HepG2 (cell line): ENCODE results near the gene COL2A1. TPM values are rescaled to one million over a fixed set of nuclear protein-coding genes. Genes with fewer than 3 reads are reported as not detected.
"Not testable (repeated sequence)": the region's sequence is repeated elsewhere in the genome, so short reads cannot be mapped to it uniquely, and the experiment has no call there.

Experiments
- ATAC-seq: fragments of 200-7000 bp; cut with Tn5 transposase; 3 replicates; pipeline ENCODE4 v1.9.1; 2020; ENCODE audit warnings: mild to moderate bottlenecking, moderate library complexity
- BruUV-seq: library from RNA; stranded (reverse); fragments of 400-500 nt; replicated peaks from 2 replicates; lab custom pipeline; 2021; lab: Mats Ljungman, UMichigan
- CTCF ChIA-PET: fragments of 300-600 bp; formaldehyde crosslinking; extraction: SDS; loops from one replicate; lab custom pipeline; 2021; ENCODE audit warnings: low total read pairs, inconsistent platforms, low intra/inter-chr PET ratio; lab: Yijun Ruan, JAX
- POLR2A ChIA-PET: fragments of 350-600 bp; sonication (Branson Sonifier 250); formaldehyde crosslinking; loops from one replicate; lab custom pipeline; 2020; ENCODE audit warnings: antibody characterized with exemption, inconsistent platforms; lab: Yijun Ruan, JAX
- DNase-seq: peaks from one replicate; pipeline ENCODE4 v3.0.0-alpha.2; 2015; ENCODE audit warnings: low spot score
- FAIRE-seq: peaks from 3 replicates; lab custom pipeline; 2011; peaks lifted over from hg19 to GRCh38; lab: Jason Lieb, UNC
- H2AFZ ChIP-seq: one replicate; pipeline ENCODE4 v1.6.1; 2011; ENCODE audit warnings: low read length, inconsistent platforms
- H3K27ac ChIP-seq: fragments of 300-600 bp; 3 replicates; pipeline ENCODE4 v1.8.0; 2011; ENCODE audit warnings: mixed run types, mild to moderate bottlenecking, mixed read lengths, low read length, inconsistent platforms; ENCODE audit not compliant: insufficient read depth; ENCODE audit errors: extremely low read length
- H3K27me3 ChIP-seq, 2 experiments: fragments of 200-600 bp in 1 of 2; 2 replicates in 1 of 2; 3 replicates in 1 of 2; pipeline versions ENCODE4 v1.6.0 to v1.8.0; 2011; ENCODE audit warnings: low read length in 2 of 2, mild to moderate bottlenecking in 2 of 2, moderate library complexity in 2 of 2, inconsistent platforms in 1 of 2; ENCODE audit not compliant: insufficient read depth in 2 of 2, control insufficient read depth in 1 of 2
- H3K36me3 ChIP-seq, 2 experiments: fragments of 200-600 bp in 1 of 2; replicated peaks in 1 of 2; 2 replicates in 1 of 2; 3 replicates in 1 of 2; pipeline versions ENCODE4 v1.5.1 to v1.8.0; 2011; ENCODE audit warnings: low read length in 2 of 2, inconsistent platforms in 1 of 2; ENCODE audit not compliant: insufficient read depth in 2 of 2, control insufficient read depth in 1 of 2
- H3K4me1 ChIP-seq: 2 replicates; pipeline ENCODE4 v1.5.1; 2012; ENCODE audit warnings: low read length, inconsistent platforms; ENCODE audit not compliant: insufficient read depth
- H3K4me2 ChIP-seq: 2 replicates; pipeline ENCODE4 v1.6.0; 2011; ENCODE audit warnings: low read depth, low read length, inconsistent platforms
- H3K4me3 ChIP-seq, 3 experiments: fragments of 200-600 bp in 1 of 3; sonication (generic), shearing (Covaris generic) in 1 of 3; replicated peaks in 1 of 3; 2 replicates each; pipeline ENCODE4 v1.5.1; 2011 to 2016; ENCODE audit warnings: low read length in 3 of 3, inconsistent platforms in 2 of 3, low read depth in 2 of 3, mild to moderate bottlenecking in 2 of 3, control low read depth in 1 of 3, mixed read lengths in 1 of 3; ENCODE audit not compliant: insufficient read depth in 1 of 3
- H3K79me2 ChIP-seq: one replicate; pipeline ENCODE4 v1.6.1; 2011; ENCODE audit warnings: low read length, inconsistent platforms; ENCODE audit not compliant: insufficient read depth
- H3K9ac ChIP-seq: 2 replicates; pipeline ENCODE4 v1.6.0; 2011; ENCODE audit warnings: mild to moderate bottlenecking, low read depth, low read length, inconsistent platforms; ENCODE audit not compliant: insufficient read depth
- H3K9me3 ChIP-seq: 2 replicates; pipeline ENCODE4 v1.5.1; 2012; ENCODE audit warnings: mild to moderate bottlenecking, low read length
- H4K20me1 ChIP-seq: 2 replicates; pipeline ENCODE4 v1.6.0; 2011; ENCODE audit warnings: inconsistent platforms, mild to moderate bottlenecking, low read length, moderate library complexity; ENCODE audit not compliant: insufficient read depth
- TEAD3 ChIP-seq: optimal IDR thresholded peaks from 2 replicates; pipeline ENCODE3; 2016; ENCODE audit warnings: borderline replicate concordance
- ZBTB34 ChIP-seq: sonication (generic); formaldehyde crosslinking; IDR thresholded peaks from 2 replicates; pipeline ENCODE4 v1.8.0; 2022; ENCODE audit warnings: mild to moderate bottlenecking, missing genetic modification reagents
- ZNF17 ChIP-seq: sonication (generic); formaldehyde crosslinking; IDR thresholded peaks from 2 replicates; pipeline ENCODE4 v1.5.0; 2020; ENCODE audit warnings: mild to moderate bottlenecking, missing genetic modification reagents
- ZNF567 ChIP-seq: sonication (generic); formaldehyde crosslinking; IDR thresholded peaks from 2 replicates; pipeline ENCODE4 v1.8.1; 2023; ENCODE audit warnings: mild to moderate bottlenecking, missing genetic modification reagents, borderline replicate concordance
- WGBS: methylation state at CpG from one replicate; pipeline ENCODE4 v1.1.6; 2017; ENCODE audit warnings: low lambda C conversion rate; 5-methylcytosine and 5-hydroxymethylcytosine counted together
- in situ Hi-C: cut with HindIII; loops from 2 replicates; pipeline ENCODE4 v1.10.0; 2017; ENCODE audit warnings: low pct_unique_long_range_greater_than_20kb; ENCODE audit not compliant: extremely low pct_ligation_motif_present
- intact Hi-C: fragments of 100-400 bp; cut with micrococcal nuclease; formaldehyde crosslinking; loops from one replicate; pipeline ENCODE4 v1.10.0; 2022; ENCODE audit not compliant: unreplicated experiment
- polyA plus RNA-seq, 8 experiments: library from polyadenylated mRNA; depleted of rRNA in 3 of 8; stranded (reverse) in 7 of 8; unstranded in 1 of 8; fragments of >200 nt; fragmentation: Illumina TruSeq in 4 of 8; extraction: Trizol in 4 of 8; gene quantifications; 2 replicates each; pipeline versions ENCODE4 v1.2.1 to v1.2.3, GENCODE V29; 2011 to 2016; ENCODE audit warnings: low read depth in 4 of 8, missing spikeins in 1 of 8, mixed read lengths in 1 of 8; ENCODE audit not compliant: insufficient read depth in 1 of 8
- total RNA-seq, 5 experiments: library from RNA; depleted of rRNA; stranded (reverse); fragments of >200 nt; fragmentation: Illumina TruSeq; extraction: Trizol; gene quantifications; 2 replicates each; pipeline ENCODE4 v1.2.3, GENCODE V29; 2016; ENCODE audit warnings: low read depth in 1 of 5
- TF ChIP-seq, protein P1 (sequence below): sonication (generic); formaldehyde crosslinking; IDR thresholded peaks from 2 replicates; pipeline ENCODE4 v1.4.0; 2020; ENCODE audit warnings: missing genetic modification reagents

COL2A1 gene
- total and polyA plus RNA-seq, 2 of the 13 experiments (the other 11 are each of a cell fraction or from before 2014, with no cell fraction given), result 7.4 to 38.3 TPM

- no peak overlapping the region for H3K9ac ChIP-seq
- TF ChIP-seq ZNF17 (CRISPR knock-in tag) (no peak), TEAD3 (CRISPR knock-in tag) (no peak), ZBTB34 (CRISPR knock-in tag) (no peak), ZNF567 (CRISPR knock-in tag) (no peak)
- TF ChIP-seq, protein P1, sequence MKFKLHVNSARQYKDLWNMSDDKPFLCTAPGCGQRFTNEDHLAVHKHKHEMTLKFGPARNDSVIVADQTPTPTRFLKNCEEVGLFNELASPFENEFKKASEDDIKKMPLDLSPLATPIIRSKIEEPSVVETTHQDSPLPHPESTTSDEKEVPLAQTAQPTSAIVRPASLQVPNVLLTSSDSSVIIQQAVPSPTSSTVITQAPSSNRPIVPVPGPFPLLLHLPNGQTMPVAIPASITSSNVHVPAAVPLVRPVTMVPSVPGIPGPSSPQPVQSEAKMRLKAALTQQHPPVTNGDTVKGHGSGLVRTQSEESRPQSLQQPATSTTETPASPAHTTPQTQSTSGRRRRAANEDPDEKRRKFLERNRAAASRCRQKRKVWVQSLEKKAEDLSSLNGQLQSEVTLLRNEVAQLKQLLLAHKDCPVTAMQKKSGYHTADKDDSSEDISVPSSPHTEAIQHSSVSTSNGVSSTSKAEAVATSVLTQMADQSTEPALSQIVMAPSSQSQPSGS (CRISPR knock-in tag), result no peak
- TF ChIP-seq, all 625 proteins: peak for 0
- H4K20me1 ChIP-seq, result no peaks in the 10 kb centered on the region
- no peak overlapping the region for H3K4me3 ChIP-seq
- intact Hi-C loops (loop anchor here (2.0 to 10.0 kb wide), 4 partner anchors 51 to 205 kb away; partner anchors contain the start of gene VDR), in situ Hi-C loops (no loop called here)
- peaks cover 3 to 4% of the 10 kb centered on the region in 2 experiments; a peak in 3 of 5 replicates for H3K36me3 ChIP-seq
- 39% methylated on average over 10 of the region's 11 CpGs for WGBS
- FAIRE-seq, result no peak
- no peaks in the 10 kb centered on the region for H3K79me2 ChIP-seq
- ChIA-PET CTCF (interaction anchor here (1.9 kb wide), 1 partner anchor 61 kb away, joined by 5 read pairs; no protein-coding TSS in a partner anchor), POLR2A (no interaction called here)
- no peak overlapping the region for H3K27ac ChIP-seq
- H3K27me3 ChIP-seq, result peaks cover 4 to 20% of the 10 kb centered on the region in 2 experiments; a peak in 4 of 5 replicates
- no peak overlapping the region for H3K4me2 ChIP-seq
- peaks cover 18% of the 10 kb centered on the region for H3K4me1 ChIP-seq
- no peak for ATAC-seq
- no TSS peak for BruUV-seq
- peaks cover 12% of the 10 kb centered on the region; the same call in 1 of the 2 replicates for H3K9me3 ChIP-seq
- no peak for DNase-seq
- no peak overlapping the region for H2AFZ ChIP-seq
Measured at GRCh38 chr12:47962198-47962597, 42.1 kb downstream of the COL2A1 start.

- FAIRE-seq, BruUV-seq: not testable (repeated sequence)
Measured at GRCh38 chr12:47957671-47958070, 46.6 kb downstream of the COL2A1 start.

More at GRCh38 chr12:47957671-47958070, 46.6 kb downstream of the COL2A1 start:
- H3K36me3 ChIP-seq, H3K27ac ChIP-seq, CTCF ChIA-PET, H3K4me2 ChIP-seq, in situ Hi-C loops, H3K4me1 ChIP-seq, H3K4me3 ChIP-seq, DNase-seq, H3K79me2 ChIP-seq, H2AFZ ChIP-seq, H4K20me1 ChIP-seq, H3K9ac ChIP-seq, POLR2A ChIA-PET, intact Hi-C loops, ATAC-seq: not testable (repeated sequence)
- peaks cover 12% of the 10 kb centered on the region; the same call in 1 of the 2 replicates for H3K9me3 ChIP-seq
- 0% methylated on average over 1 of the region's 1 CpG for WGBS
- H3K27me3 ChIP-seq, result peaks cover 4 to 28% of the 10 kb centered on the region in 2 experiments; a peak in 4 of 5 replicates
